ENCODE measurements around the gene DERL3.

DERL3 gene

DNA sequence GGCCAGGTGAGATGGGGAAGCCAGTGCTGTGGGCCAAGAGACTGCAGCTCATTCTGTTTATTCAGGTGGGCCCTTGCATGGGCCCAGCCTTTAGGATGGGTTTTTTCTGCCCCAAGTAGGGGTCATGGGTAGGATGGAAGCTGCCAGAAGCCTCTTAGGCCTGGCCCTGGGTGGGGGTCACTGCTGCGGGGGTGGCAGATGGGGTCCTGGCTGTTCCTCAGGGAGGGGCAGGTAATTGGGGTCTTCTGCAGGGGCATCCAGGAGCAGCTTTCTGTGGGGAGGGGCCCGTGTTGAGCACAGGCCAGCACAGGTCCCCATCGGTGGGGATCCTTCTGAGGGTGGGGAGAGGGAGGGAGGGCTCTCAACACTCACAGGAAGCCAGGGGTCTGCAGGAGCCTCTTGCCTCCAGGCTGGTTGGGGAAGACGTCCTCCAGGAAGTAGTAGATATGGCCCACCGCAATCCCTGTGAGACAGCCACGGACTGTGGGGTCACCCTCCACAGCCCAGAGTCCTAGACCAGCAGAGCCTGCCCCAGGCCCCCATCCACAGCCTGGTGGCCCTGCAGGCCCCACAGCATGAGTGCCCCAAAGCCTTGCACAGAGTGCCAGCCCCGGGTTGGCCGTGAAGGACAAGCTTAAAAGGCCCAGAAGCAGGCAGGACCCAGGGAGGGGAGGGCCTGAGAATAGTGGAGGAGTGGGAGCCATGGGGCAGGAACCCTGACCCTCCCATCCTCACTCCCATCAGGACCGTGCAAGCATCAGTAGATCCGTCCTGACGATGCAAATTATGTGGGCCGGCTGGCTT is 1.9 kb downstream of the DERL3 start:
- no peak for TF ChIP-seq EZH2 (IDR thresholded peaks at IDR 0.05; ENCODE audit: borderline replicate concordance, low read length)
- TF ChIP-seq, protein P1, sequence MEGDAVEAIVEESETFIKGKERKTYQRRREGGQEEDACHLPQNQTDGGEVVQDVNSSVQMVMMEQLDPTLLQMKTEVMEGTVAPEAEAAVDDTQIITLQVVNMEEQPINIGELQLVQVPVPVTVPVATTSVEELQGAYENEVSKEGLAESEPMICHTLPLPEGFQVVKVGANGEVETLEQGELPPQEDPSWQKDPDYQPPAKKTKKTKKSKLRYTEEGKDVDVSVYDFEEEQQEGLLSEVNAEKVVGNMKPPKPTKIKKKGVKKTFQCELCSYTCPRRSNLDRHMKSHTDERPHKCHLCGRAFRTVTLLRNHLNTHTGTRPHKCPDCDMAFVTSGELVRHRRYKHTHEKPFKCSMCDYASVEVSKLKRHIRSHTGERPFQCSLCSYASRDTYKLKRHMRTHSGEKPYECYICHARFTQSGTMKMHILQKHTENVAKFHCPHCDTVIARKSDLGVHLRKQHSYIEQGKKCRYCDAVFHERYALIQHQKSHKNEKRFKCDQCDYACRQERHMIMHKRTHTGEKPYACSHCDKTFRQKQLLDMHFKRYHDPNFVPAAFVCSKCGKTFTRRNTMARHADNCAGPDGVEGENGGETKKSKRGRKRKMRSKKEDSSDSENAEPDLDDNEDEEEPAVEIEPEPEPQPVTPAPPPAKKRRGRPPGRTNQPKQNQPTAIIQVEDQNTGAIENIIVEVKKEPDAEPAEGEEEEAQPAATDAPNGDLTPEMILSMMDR (IDR thresholded peaks at IDR 0.05; ENCODE audit: low read length), result no peak
- Histone ChIP-seq H3K27ac (ENCODE audit: low read depth, low read length, poor library complexity, severe bottlenecking) (peak overlapping the region; percentile 97), H3K36me3 (ENCODE audit: insufficient read depth, low read length) (peaks cover 56% of the 10 kb centered on the region), H3F3A (ENCODE audit: insufficient read depth, low read length) (no peaks in the 10 kb centered on the region), H2AFZ (ENCODE audit: low read length) (no peak overlapping the region), H3K9me3 (ENCODE audit: low read length) (no peaks in the 10 kb centered on the region), H3K79me2 (ENCODE audit: insufficient read depth, low read length) (no peaks in the 10 kb centered on the region), H3K27me3 (ENCODE audit: insufficient read depth, low read length) (no peaks in the 10 kb centered on the region), H4K20me1 (ENCODE audit: insufficient read depth, low read length) (no peaks in the 10 kb centered on the region), H3K9me2 (ENCODE audit: low read depth, low read length) (no peaks in the 10 kb centered on the region), H3K9ac (ENCODE audit: low read length) (peak overlapping the region; percentile 62; the same call in 1 of the 2 replicates), H3K4me2 (ENCODE audit: low read length) (peak overlapping the region; percentile 76), H3K4me1 (ENCODE audit: insufficient read depth, low read length, severe bottlenecking) (peaks cover 42% of the 10 kb centered on the region), H3K4me3 (ENCODE audit: low read depth, low read length, poor library complexity, severe bottlenecking) (peak overlapping the region; percentile 55)

DNA sequence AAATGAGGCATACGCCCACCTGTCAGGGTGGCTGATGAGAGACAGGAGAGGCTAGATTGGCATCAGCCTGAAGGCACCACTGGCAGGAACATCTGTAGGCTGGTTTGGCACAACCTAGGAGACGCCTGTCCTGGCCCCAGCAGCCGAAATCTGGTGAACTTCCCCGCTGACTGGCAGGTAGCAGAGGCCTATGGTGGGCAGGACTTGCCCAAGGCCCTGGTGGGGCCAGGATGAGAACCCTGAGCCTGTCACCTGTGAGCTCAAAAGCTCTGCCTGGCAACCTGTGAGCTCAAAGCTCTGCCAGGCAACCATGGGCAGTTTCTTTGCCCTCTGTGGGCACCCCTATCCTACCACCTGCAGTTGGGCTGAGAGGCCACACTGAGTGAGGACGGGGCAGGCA is 2.5 kb downstream of the DERL3 start:
- H2AFZ ChIP-seq (ENCODE audit: low read length), result no peak overlapping the region
- no peaks in the 10 kb centered on the region for H3F3A ChIP-seq (ENCODE audit: insufficient read depth, low read length)
- no peaks in the 10 kb centered on the region for H3K79me2 ChIP-seq (ENCODE audit: insufficient read depth, low read length)
- H3K9ac ChIP-seq (ENCODE audit: low read length), result no peak overlapping the region; the same call in 1 of the 2 replicates
- TF ChIP-seq, protein P1 (IDR thresholded peaks at IDR 0.05; ENCODE audit: low read length), result no peak
- TF ChIP-seq EZH2 (IDR thresholded peaks at IDR 0.05; ENCODE audit: borderline replicate concordance, low read length), result no peak
- H3K36me3 ChIP-seq (ENCODE audit: insufficient read depth, low read length), result peaks cover 62% of the 10 kb centered on the region
- no peaks in the 10 kb centered on the region for H4K20me1 ChIP-seq (ENCODE audit: insufficient read depth, low read length)
- peak overlapping the region; percentile 76; the same call in 1 of the 2 replicates for H3K4me2 ChIP-seq (ENCODE audit: low read length)
- no peaks in the 10 kb centered on the region for H3K27me3 ChIP-seq (ENCODE audit: insufficient read depth, low read length)
- H3K9me2 ChIP-seq (ENCODE audit: low read depth, low read length), result no peaks in the 10 kb centered on the region
- H3K27ac ChIP-seq (ENCODE audit: low read depth, low read length, poor library complexity, severe bottlenecking), result peak overlapping the region; percentile 97
- H3K4me3 ChIP-seq (ENCODE audit: low read depth, low read length, poor library complexity, severe bottlenecking), result no peak overlapping the region
- no peaks in the 10 kb centered on the region for H3K9me3 ChIP-seq (ENCODE audit: low read length)
- peaks cover 42% of the 10 kb centered on the region for H3K4me1 ChIP-seq (ENCODE audit: insufficient read depth, low read length, severe bottlenecking)

DNA sequence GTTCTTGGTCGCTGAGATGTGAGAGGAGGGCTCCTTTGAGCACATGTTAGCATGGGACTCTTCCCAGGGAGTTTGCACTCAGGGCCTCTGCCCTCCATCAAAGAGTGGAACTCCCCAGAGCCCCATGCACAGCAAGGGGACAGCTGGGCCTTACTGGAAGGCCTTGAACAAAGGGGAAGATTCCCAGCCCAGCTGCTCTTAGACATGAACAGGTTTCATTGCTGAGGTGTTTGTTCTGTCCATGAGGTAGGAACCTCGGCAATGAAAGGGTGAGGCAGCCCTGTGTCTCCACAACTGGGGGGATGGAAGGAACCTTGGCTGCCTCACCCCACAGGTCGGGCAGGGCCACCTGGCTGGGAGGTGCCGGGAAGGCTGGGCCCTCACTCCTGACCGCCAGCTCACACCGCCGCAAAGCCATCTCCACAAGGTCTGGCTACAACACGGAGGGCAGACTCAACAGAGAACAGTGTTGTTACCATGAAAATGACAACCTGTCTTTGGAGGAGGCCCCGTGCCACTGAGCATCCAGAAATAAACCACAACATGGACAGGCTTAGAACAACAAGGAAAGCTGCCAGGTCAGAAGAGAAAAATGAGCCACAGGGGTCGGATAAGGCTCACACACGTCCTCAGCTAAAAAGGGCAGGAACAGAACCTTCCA is 3.2 kb downstream of the DERL3 start:
- no peaks in the 10 kb centered on the region for H3K27me3 ChIP-seq (ENCODE audit: insufficient read depth, low read length)
- H3F3A ChIP-seq (ENCODE audit: insufficient read depth, low read length), result no peaks in the 10 kb centered on the region
- H3K4me3 ChIP-seq (ENCODE audit: low read depth, low read length, poor library complexity, severe bottlenecking), result no peak overlapping the region
- H3K36me3 ChIP-seq (ENCODE audit: insufficient read depth, low read length), result peaks cover 68% of the 10 kb centered on the region
- H3K4me1 ChIP-seq (ENCODE audit: insufficient read depth, low read length, severe bottlenecking), result peaks cover 42% of the 10 kb centered on the region
- no peak overlapping the region for H3K4me2 ChIP-seq (ENCODE audit: low read length)
- peak overlapping the region; percentile 97 for H3K27ac ChIP-seq (ENCODE audit: low read depth, low read length, poor library complexity, severe bottlenecking)
- H4K20me1 ChIP-seq (ENCODE audit: insufficient read depth, low read length), result no peaks in the 10 kb centered on the region
- H3K79me2 ChIP-seq (ENCODE audit: insufficient read depth, low read length), result no peaks in the 10 kb centered on the region
- H2AFZ ChIP-seq (ENCODE audit: low read length), result no peak overlapping the region
- TF ChIP-seq, protein P1 (IDR thresholded peaks at IDR 0.05; ENCODE audit: low read length), result no peak
- TF ChIP-seq EZH2 (IDR thresholded peaks at IDR 0.05; ENCODE audit: borderline replicate concordance, low read length), result no peak
- no peaks in the 10 kb centered on the region for H3K9me3 ChIP-seq (ENCODE audit: low read length)
- H3K9me2 ChIP-seq (ENCODE audit: low read depth, low read length), result no peaks in the 10 kb centered on the region
- no peak overlapping the region; the same call in 1 of the 2 replicates for H3K9ac ChIP-seq (ENCODE audit: low read length)
